HepG2 (cell line): ENCODE results near the gene C14orf93. TPM values are rescaled to one million over a fixed set of nuclear protein-coding genes. Genes with fewer than 3 reads are reported as not detected.

Experiments
- GTF3A ChIP-seq: sonication (generic); formaldehyde crosslinking; conservative IDR thresholded peaks from 2 replicates; pipeline ENCODE4 v1.4.0; 2020; ENCODE audit warnings: mild to moderate bottlenecking, missing genetic modification reagents
- HMG20B ChIP-seq: conservative IDR thresholded peaks from 2 replicates; pipeline ENCODE4 v1.6.1; 2016; ENCODE audit warnings: missing genetic modification reagents, missing compliant biosample characterization
- HNF4G ChIP-seq, 2 experiments: sonication (generic) in 1 of 2; formaldehyde crosslinking in 1 of 2; IDR thresholded peaks; 2 replicates each; pipeline versions ENCODE4 v1.4.0 to v1.6.1; 2011 to 2020; ENCODE audit warnings: borderline replicate concordance in 2 of 2, low read depth in 2 of 2, mild to moderate bottlenecking in 2 of 2, low read length in 1 of 2, missing genetic modification reagents in 1 of 2, moderate library complexity in 1 of 2
- HNRNPL ChIP-seq: fragments of 200-400 bp; formaldehyde crosslinking; IDR thresholded peaks from 2 replicates; pipeline ENCODE4 v1.6.1; 2017; ENCODE audit warnings: mild to moderate bottlenecking, low read depth, low read length
- HOMEZ ChIP-seq: IDR thresholded peaks from 2 replicates; pipeline ENCODE4 v1.6.1; 2016; ENCODE audit warnings: low read depth
- IRF2 ChIP-seq: IDR thresholded peaks from 2 replicates; pipeline ENCODE4 v1.6.1; 2018; ENCODE audit warnings: missing genetic modification reagents, missing compliant biosample characterization
- KDM2A ChIP-seq: sonication (generic); formaldehyde crosslinking; IDR thresholded peaks from 2 replicates; pipeline ENCODE4 v1.4.0; 2020; ENCODE audit warnings: low read depth, missing genetic modification reagents, borderline replicate concordance
- MTA3 ChIP-seq: sonication (generic); formaldehyde crosslinking; IDR thresholded peaks from 2 replicates; pipeline ENCODE4 v1.4.0; 2020; ENCODE audit warnings: missing genetic modification reagents
- MXD4 ChIP-seq: IDR thresholded peaks from 2 replicates; pipeline ENCODE4 v1.6.1; 2016; ENCODE audit warnings: mild to moderate bottlenecking, missing biosample characterization, missing genetic modification reagents
- MYC ChIP-seq: sonication (generic); formaldehyde crosslinking; IDR thresholded peaks from 2 replicates; pipeline ENCODE4 v1.9.0; 2021; ENCODE audit warnings: missing genetic modification reagents, borderline replicate concordance
- NR2F6 ChIP-seq, 2 experiments: IDR thresholded peaks; 2 replicates each; pipeline ENCODE4 v1.6.1; 2016; ENCODE audit warnings: antibody characterized with exemption in 1 of 2, mild to moderate bottlenecking in 1 of 2
- NRL ChIP-seq: sonication (generic); formaldehyde crosslinking; IDR thresholded peaks from 2 replicates; pipeline ENCODE4 v1.5.0; 2020; ENCODE audit warnings: missing genetic modification reagents, mild to moderate bottlenecking, moderate library complexity, borderline replicate concordance
- PHF8 ChIP-seq: sonication (generic); formaldehyde crosslinking; IDR thresholded peaks from 2 replicates; pipeline ENCODE4 v1.5.0; 2020; ENCODE audit warnings: missing genetic modification reagents
- RXRA ChIP-seq: sonication (generic); formaldehyde crosslinking; IDR thresholded peaks from 2 replicates; pipeline ENCODE4 v1.5.1; 2020; ENCODE audit warnings: missing genetic modification reagents
- SATB2 ChIP-seq: sonication (generic); formaldehyde crosslinking; IDR thresholded peaks from 2 replicates; pipeline ENCODE4 v1.5.0; 2020; ENCODE audit warnings: missing genetic modification reagents
- SNAI1 ChIP-seq: sonication (generic); formaldehyde crosslinking; IDR thresholded peaks from 2 replicates; pipeline ENCODE4 v1.5.0; 2020; ENCODE audit warnings: mild to moderate bottlenecking, missing genetic modification reagents, borderline replicate concordance
- THAP11 ChIP-seq: IDR thresholded peaks from 2 replicates; pipeline ENCODE4 v1.6.1; 2016; ENCODE audit warnings: missing biosample characterization, missing genetic modification reagents
- TRAFD1 ChIP-seq: sonication (generic); formaldehyde crosslinking; IDR thresholded peaks from 2 replicates; pipeline ENCODE4 v1.5.1; 2020; ENCODE audit warnings: missing genetic modification reagents, mild to moderate bottlenecking, borderline replicate concordance
- ZBED4 ChIP-seq: sonication (generic); formaldehyde crosslinking; IDR thresholded peaks from 2 replicates; pipeline ENCODE4 v1.4.0; 2020; ENCODE audit warnings: missing genetic modification reagents, borderline replicate concordance
- ZBTB21 ChIP-seq: sonication (generic); formaldehyde crosslinking; IDR thresholded peaks from 2 replicates; pipeline ENCODE4 v1.4.0; 2020; ENCODE audit warnings: missing genetic modification reagents
- ZBTB3 ChIP-seq: sonication (generic); formaldehyde crosslinking; IDR thresholded peaks from 2 replicates; pipeline ENCODE4 v1.4.0; 2020; ENCODE audit warnings: low read depth, mild to moderate bottlenecking, moderate library complexity, missing genetic modification reagents, borderline replicate concordance
- ZNF12 ChIP-seq: sonication (generic); formaldehyde crosslinking; IDR thresholded peaks from 2 replicates; pipeline ENCODE4 v1.5.0; 2020; ENCODE audit warnings: missing genetic modification reagents
- ZNF33B ChIP-seq: sonication (generic); formaldehyde crosslinking; IDR thresholded peaks from 2 replicates; pipeline ENCODE4 v1.5.1; 2020; ENCODE audit warnings: mild to moderate bottlenecking, missing genetic modification reagents
- ZNF607 ChIP-seq: sonication (generic); formaldehyde crosslinking; IDR thresholded peaks from 2 replicates; pipeline ENCODE4 v1.5.1; 2020; ENCODE audit warnings: missing genetic modification reagents, mild to moderate bottlenecking, borderline replicate concordance
- ZNF747 ChIP-seq: sonication (generic); formaldehyde crosslinking; IDR thresholded peaks from 2 replicates; pipeline ENCODE4 v1.8.1; 2023; ENCODE audit warnings: missing genetic modification reagents, mild to moderate bottlenecking, borderline replicate concordance
- polyA plus RNA-seq, 8 experiments: library from polyadenylated mRNA; depleted of rRNA in 3 of 8; stranded (reverse) in 7 of 8; unstranded in 1 of 8; fragments of >200 nt; fragmentation: Illumina TruSeq in 4 of 8; extraction: Trizol in 4 of 8; gene quantifications; 2 replicates each; pipeline versions ENCODE4 v1.2.1 to v1.2.3, GENCODE V29; 2011 to 2016; ENCODE audit warnings: low read depth in 4 of 8, missing spikeins in 1 of 8, mixed read lengths in 1 of 8; ENCODE audit not compliant: insufficient read depth in 1 of 8
- total RNA-seq, 5 experiments: library from RNA; depleted of rRNA; stranded (reverse); fragments of >200 nt; fragmentation: Illumina TruSeq; extraction: Trizol; gene quantifications; 2 replicates each; pipeline ENCODE4 v1.2.3, GENCODE V29; 2016; ENCODE audit warnings: low read depth in 1 of 5

The C14orf93 gene
- total and polyA plus RNA-seq, 2 of the 13 experiments (the other 11 are each of a cell fraction or from before 2014, with no cell fraction given) = 11.4 to 22.5 TPM

GRCh38 chr14:22980672-22981089 lies 29.3 kb downstream of the C14orf93 start (continued):
- TF ChIP-seq HNF4G (IDR thresholded peaks at IDR 0.05; ENCODE audit: borderline replicate concordance, low read depth, low read length) (peak; percentile 64; the same call in 1 of the 2 replicates), HNF4G (CRISPR knock-in tag; IDR thresholded peaks at IDR 0.05; ENCODE audit: borderline replicate concordance, low read depth) (no peak), IRF2 (no peak), MYC (no peak), TRAFD1 (CRISPR knock-in tag) (0 out of 2 replicates have a peak, but pooled peaks have one; percentile 9), ZNF747 (no peak), THAP11 (CRISPR knock-in tag) (peak; percentile 68), SATB2 (CRISPR knock-in tag) (no peak), GTF3A (no peak), MXD4 (CRISPR knock-in tag) (peak; percentile 39), PHF8 (CRISPR knock-in tag) (0 out of 2 replicates have a peak, but pooled peaks have one; percentile 9), ZBED4 (no peak), RXRA (CRISPR knock-in tag) (peak; percentile 34), ZNF33B (CRISPR knock-in tag) (no peak), ZBTB3 (0 out of 2 replicates have a peak, but pooled peaks have one; percentile 5), KDM2A (CRISPR knock-in tag) (peak; percentile 62), ZNF12 (CRISPR knock-in tag) (no peak), ZBTB21 (CRISPR knock-in tag) (no peak; the same call in 1 of the 2 replicates), HMG20B (peak; percentile 35), NR2F6 (IDR thresholded peaks at IDR 0.05) (no peak), NR2F6 (CRISPR knock-in tag; IDR thresholded peaks at IDR 0.05) (peak; percentile 67; the same call in 1 of the 2 replicates), HNRNPL (peak; percentile 17; the same call in 1 of the 2 replicates), NRL (CRISPR knock-in tag) (no peak), SNAI1 (CRISPR knock-in tag) (no peak), ZNF607 (CRISPR knock-in tag) (no peak), HOMEZ (CRISPR knock-in tag) (no peak), MTA3 (CRISPR knock-in tag) (no peak)
